NCI-H2171 (cell line): Measurements from ENCODE around the gene NEK1.

Experiments used
- DNase-seq: peaks from one replicate; lab custom pipeline; 2025; lab: John Stamatoyannopoulos, UW

The NEK1 gene

GRCh38 chr4:169362607-169363006, 249.8 kb downstream of the NEK1 start:
- no peak for DNase-seq

DNA sequence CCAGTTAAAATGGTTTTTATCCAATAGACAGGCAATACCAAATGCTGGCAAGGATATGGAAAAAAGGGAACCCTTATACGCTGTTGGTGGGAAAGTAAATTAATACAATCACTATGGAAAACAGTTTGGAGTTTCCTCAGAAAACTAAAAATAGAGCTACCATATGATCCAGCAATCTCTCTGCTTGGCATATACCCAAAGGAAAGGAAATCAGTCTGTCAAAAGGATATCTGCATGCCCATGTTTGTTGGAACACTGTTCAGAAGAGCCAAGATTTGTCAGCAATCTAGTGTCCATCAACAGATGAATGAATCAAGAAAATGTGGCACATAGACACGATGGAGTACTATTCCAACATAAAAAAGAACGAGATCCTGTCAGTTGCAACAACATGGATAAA, 250.6 kb downstream of the NEK1 start:
- no peak for DNase-seq

DNA sequence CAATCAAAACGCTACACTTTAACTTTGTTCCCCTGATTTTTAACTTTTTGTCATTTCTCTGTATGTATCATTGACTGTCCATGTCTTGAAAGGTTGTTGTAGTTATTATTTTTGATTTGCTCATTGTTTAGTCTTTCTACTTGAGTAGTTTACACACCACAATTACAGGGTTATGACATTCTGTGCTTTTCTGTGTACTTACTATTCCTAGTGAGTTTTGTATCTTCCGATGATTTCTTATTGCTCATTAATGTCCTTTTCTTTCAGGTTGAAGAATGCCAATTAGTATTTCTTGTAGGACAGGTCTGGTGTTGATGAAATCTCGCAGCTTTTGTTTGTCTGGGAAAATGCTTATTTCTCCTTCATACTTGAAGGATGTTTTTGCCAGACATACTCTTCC, 252.4 kb downstream of the NEK1 start:
- no peak for DNase-seq

DNA sequence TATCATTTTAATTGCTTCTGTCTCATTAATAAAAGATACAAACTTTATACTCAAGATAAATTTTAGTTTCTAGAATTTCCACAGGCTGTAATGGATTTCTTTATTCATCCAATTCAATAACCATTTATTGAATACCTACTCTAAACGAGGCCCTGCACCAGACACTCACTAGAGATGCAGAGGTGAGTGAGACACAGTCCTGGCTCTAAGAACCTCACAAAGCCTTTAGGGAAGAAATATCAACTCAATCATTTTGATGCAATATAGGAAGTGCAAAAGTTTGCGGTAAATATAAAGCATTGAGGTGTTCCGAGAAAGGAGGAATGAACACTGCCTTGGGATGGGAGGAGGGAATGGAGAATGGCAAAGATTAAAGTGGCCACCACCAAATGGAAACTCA, 260.0 kb downstream of the NEK1 start:
- DNase-seq: no peak

DNA sequence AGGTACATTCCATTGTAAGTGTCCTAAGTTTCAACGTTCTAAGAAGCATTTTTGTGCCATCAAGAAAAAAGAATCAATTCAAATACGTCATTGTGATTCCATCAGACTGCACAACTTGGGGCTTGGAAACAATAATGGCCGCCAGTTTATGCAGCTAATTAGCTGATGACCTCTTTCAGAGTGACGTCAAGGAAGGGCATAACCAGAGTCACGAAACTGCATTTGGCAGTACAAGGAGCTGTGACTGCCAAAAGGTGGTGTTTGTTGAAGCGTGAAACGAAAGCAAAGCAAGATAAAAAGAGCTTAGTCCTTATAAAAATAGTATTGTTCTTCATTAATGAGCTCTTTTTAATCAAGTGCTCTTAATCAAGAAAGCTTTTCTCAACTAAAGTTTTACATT, 260.5 kb downstream of the NEK1 start:
- DNase-seq: no peak

GRCh38 chr4:169348541-169348940, 263.8 kb downstream of the NEK1 start:
- peak; percentile 0 for DNase-seq

DNA sequence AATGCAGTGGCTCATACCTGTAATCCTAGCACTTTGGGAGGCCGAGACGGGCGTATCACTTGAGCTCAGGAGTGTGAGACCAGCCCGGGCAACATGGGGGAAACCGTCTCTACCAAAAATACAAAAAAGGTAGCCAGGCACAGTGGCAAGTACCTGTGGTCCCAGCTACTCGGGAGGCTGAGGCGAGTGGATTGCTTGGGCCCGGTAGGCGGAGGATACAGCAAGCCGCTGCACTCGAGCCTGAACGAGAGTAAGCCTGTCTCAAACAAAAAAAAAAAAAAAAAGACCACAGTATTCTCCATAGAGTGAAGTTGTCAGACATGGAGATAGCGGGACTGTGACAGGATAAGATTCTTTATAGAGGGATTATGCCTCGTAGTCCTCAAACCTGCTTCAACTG, 265.5 kb downstream of the NEK1 start:
- no peak for DNase-seq

- no peak for DNase-seq
These were observed 267.1 kb downstream of the NEK1 start for GRCh38 chr4:169345316-169345721.
